ENCODE data around the gene SMARCC1. TPM values are rescaled to one million over a fixed set of nuclear protein-coding genes. Genes with fewer than 3 reads are reported as not detected.

SMARCC1 gene
- polyA plus RNA-seq, 2 of the 4 experiments (the other 2 are of a cell fraction) = 27.1 to 27.5 TPM

- H3K27ac ChIP-seq = no peak overlapping the region
- FAIRE-seq (no peak), DNase-seq (ENCODE audit: low read depth in 1 of 2, low spot score in 1 of 2) (no peak), ATAC-seq (no peak)
- POLR2A ChIA-PET = no interaction called here
- H3K4me2 ChIP-seq = no peak overlapping the region
- H3K4me3 ChIP-seq = no peak overlapping the region
- peaks cover 5% of the 10 kb centered on the region; the same call in 1 of the 3 replicates for H3K9me3 ChIP-seq
- CTCF ChIA-PET = no interaction called here
- TF ChIP-seq CBX8 (IDR thresholded peaks at IDR 0.05) = no peak
- TF ChIP-seq MAFK (IDR thresholded peaks at IDR 0.05; ENCODE audit: partially characterized antibody) = no peak
- TF ChIP-seq NR3C1 (IDR thresholded peaks at IDR 0.05) = no peak
- WGBS (ENCODE audit: missing lambda C conversion rate) = 54% methylated on average over 6 of the region's 6 CpGs
- no peaks in the 10 kb centered on the region for H3K4me1 ChIP-seq
Observed at GRCh38 chr3:47554335-47554734, 227.4 kb downstream of the SMARCC1 start.

GRCh38 chr3:47553407-47553806 is 228.3 kb downstream of the SMARCC1 start:
- FAIRE-seq = no peak
- CTCF ChIA-PET = interaction anchor here (0.6 kb wide), 2 partner anchors 78 to 80 kb away, joined by 3 read pairs; no protein-coding TSS in a partner anchor

GRCh38 chr3:47542471-47543173 is 239.1 kb downstream of the SMARCC1 start:
- ATAC-seq (peak in 1 of 2 experiments; percentile 39; a peak in 1 of 6 replicates), DNase-seq (ENCODE audit: low read depth in 1 of 2, low spot score in 1 of 2) (no peak), FAIRE-seq (no peak)
- ChIA-PET CTCF (interaction anchor here (0.5 to 1.7 kb wide), 2 partner anchors 20 to 165 kb away, joined by 3 to 4 read pairs; no protein-coding TSS in a partner anchor), POLR2A (no interaction called here)
- Histone ChIP-seq H3K4me2 (no peak overlapping the region), H3K27ac (no peak overlapping the region), H3K4me3 (no peak overlapping the region), H3K4me1 (no peaks in the 10 kb centered on the region), H3K9me3 (no peaks in the 10 kb centered on the region)
- TF ChIP-seq SMC3 (IDR thresholded peaks at IDR 0.05) = no peak
- no peak for TF ChIP-seq RNF2 (IDR thresholded peaks at IDR 0.05; ENCODE audit: borderline replicate concordance, low read depth)
- TF ChIP-seq RFX5 (IDR thresholded peaks at IDR 0.05) = no peak
- WGBS (ENCODE audit: missing lambda C conversion rate) = 75% methylated on average over 14 of the region's 21 CpGs

More at GRCh38 chr3:47553407-47553806, 228.3 kb downstream of the SMARCC1 start:
- TF ChIP-seq POLR2A (IDR thresholded peaks at IDR 0.05; ENCODE audit: low read length) = no peak
- TF ChIP-seq EP300 (IDR thresholded peaks at IDR 0.05) = no peak
- TF ChIP-seq HOXA7 (CRISPR knock-in tag; IDR thresholded peaks at IDR 0.05) = no peak
- no peak for TF ChIP-seq HDAC2 (IDR thresholded peaks at IDR 0.05)
- TF ChIP-seq BCL3 (IDR thresholded peaks at IDR 0.05) = no peak
- ATAC-seq (no peak), DNase-seq (ENCODE audit: low read depth in 1 of 2, low spot score in 1 of 2) (no peak)
- POLR2A ChIA-PET = no interaction called here
- H3K4me3 ChIP-seq = no peak overlapping the region
- 75% methylated on average over 7 of the region's 7 CpGs for WGBS (ENCODE audit: missing lambda C conversion rate)
- peaks cover 5% of the 10 kb centered on the region; the same call in 1 of the 3 replicates for H3K9me3 ChIP-seq
- H3K27ac ChIP-seq = no peak overlapping the region
- H3K4me1 ChIP-seq = no peaks in the 10 kb centered on the region
- no peak overlapping the region for H3K4me2 ChIP-seq

GRCh38 chr3:47541583-47542108 is 240.0 kb downstream of the SMARCC1 start:
- Histone ChIP-seq H3K27ac (no peak overlapping the region), H3K9me3 (no peaks in the 10 kb centered on the region), H3K4me2 (no peak overlapping the region), H3K4me1 (no peaks in the 10 kb centered on the region), H3K4me3 (no peak overlapping the region)
- DNase-seq (ENCODE audit: low read depth in 1 of 2, low spot score in 1 of 2) (no peak), ATAC-seq (no peak), FAIRE-seq (no peak)
- WGBS (ENCODE audit: missing lambda C conversion rate) = 52% methylated on average over 6 of the region's 6 CpGs
- ChIA-PET CTCF (interaction anchor here (0.9 kb wide), 1 partner anchor 19 kb away, joined by 4 read pairs; no protein-coding TSS in a partner anchor), POLR2A (no interaction called here)
- TF ChIP-seq POLR2AphosphoS2 (conservative IDR thresholded peaks at IDR 0.05; ENCODE audit: low read length) (no peak), HMGXB4 (CRISPR knock-in tag; IDR thresholded peaks at IDR 0.05; ENCODE audit: borderline replicate concordance) (no peak), ESRRA (IDR thresholded peaks at IDR 0.05; ENCODE audit: borderline replicate concordance, low read length) (no peak), NPAS2 (CRISPR knock-in tag; IDR thresholded peaks at IDR 0.05; ENCODE audit: borderline replicate concordance) (no peak), RFX5 (IDR thresholded peaks at IDR 0.05) (no peak), HES2 (IDR thresholded peaks at IDR 0.05) (no peak)

Measured in A549 (cell line).